GM13976 (cell line): ENCODE data around the gene NEFH.

Experiments used
- DNase-seq: peaks from one replicate; pipeline ENCODE4 v3.0.0; 2012; ENCODE audit warnings: low spot score
- CTCF ChIP-seq: IDR thresholded peaks from 2 replicates; pipeline ENCODE4 v1.5.1; 2012; ENCODE audit warnings: borderline replicate concordance, mild to moderate bottlenecking; ENCODE audit not compliant: insufficient read depth; ENCODE audit errors: extremely low read depth, missing control alignments, control extremely low read depth
- in situ Hi-C: fragments of 300-500 bp; cut with MboI; formaldehyde crosslinking; loops from one replicate; pipeline ENCODE4 v1.12.0; 2022; ENCODE audit warnings: low sequenced_read_pairs, mixed read lengths, inconsistent platforms; ENCODE audit not compliant: unreplicated experiment

The NEFH gene

GRCh38 chr22:29442976-29443375 is 37.0 kb upstream of the NEFH start:
- DNase-seq = no peak
- in situ Hi-C loops = no loop called here
- no peak for TF ChIP-seq CTCF

GRCh38 chr22:29443452-29443851 is 36.6 kb upstream of the NEFH start:
- in situ Hi-C loops = no loop called here

GRCh38 chr22:29443861-29444792 is 35.9 kb upstream of the NEFH start:
- no peak for TF ChIP-seq CTCF
- no peak for DNase-seq
- in situ Hi-C loops = no loop called here

More at GRCh38 chr22:29443452-29443851, 36.6 kb upstream of the NEFH start:
- no peak for TF ChIP-seq CTCF
- DNase-seq = no peak

GRCh38 chr22:29445508-29445907 is 34.5 kb upstream of the NEFH start:
- DNase-seq = no peak
- no peak for TF ChIP-seq CTCF
- in situ Hi-C loops = no loop called here

- in situ Hi-C loops = no loop called here
- DNase-seq = no peak
- no peak for TF ChIP-seq CTCF
These were observed 32.1 kb upstream of the NEFH start for GRCh38 chr22:29447906-29448305.

DNA sequence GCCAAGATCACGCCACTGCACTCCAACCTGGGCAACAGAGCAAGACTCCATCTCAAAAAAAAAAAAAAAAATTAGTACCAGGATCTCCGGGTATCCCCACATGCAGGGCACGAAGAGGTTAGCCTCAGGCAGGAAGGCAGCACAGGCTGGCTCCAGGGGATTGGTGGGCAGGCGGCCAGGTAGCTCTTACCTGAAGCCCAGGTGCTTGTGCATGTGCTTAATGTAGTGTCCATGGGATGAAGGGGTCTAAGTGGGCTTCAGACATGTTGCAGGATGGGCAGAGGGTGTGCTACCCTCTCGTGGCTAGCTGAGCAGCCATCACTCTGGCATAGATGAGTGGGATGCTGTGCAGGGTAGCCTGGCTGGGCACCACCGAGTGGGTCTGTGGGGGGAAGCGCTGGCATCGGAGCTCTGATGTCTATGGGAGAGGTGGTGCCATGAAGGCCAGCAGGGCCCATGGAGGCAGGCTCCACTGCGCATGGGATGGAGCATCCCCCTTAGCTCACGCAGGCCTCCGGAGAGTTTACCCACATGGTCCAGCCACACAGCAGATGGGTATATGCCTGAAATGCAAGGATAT is 30.6 kb upstream of the NEFH start:
- DNase-seq = no peak
- in situ Hi-C loops = no loop called here
- TF ChIP-seq CTCF = no peak
